HCT116 (cell line): Measurements from ENCODE around the gene HMBS. TPM values are rescaled to one million over a fixed set of nuclear protein-coding genes. Genes with fewer than 3 reads are reported as not detected.

Source experiments
- ATAC-seq: fragments of 200-7000 bp; cut with Tn5 transposase; 2 replicates; pipeline ENCODE4 v1.9.1; 2020; ENCODE audit warnings: mild to moderate bottlenecking, moderate library complexity
- BruUV-seq: library from RNA; stranded (reverse); fragments of 400-500 nt; replicated peaks from 2 replicates; lab custom pipeline; 2021; lab: Mats Ljungman, UMichigan
- CTCF ChIA-PET: fragments of 300-600 bp; sonication (Branson Sonifier 250); formaldehyde crosslinking; loops from one replicate; lab custom pipeline; 2021; ENCODE audit warnings: antibody characterized with exemption; lab: Charles Lee
- POLR2A ChIA-PET: fragments of 300-600, 350-600 bp; sonication (Branson Sonifier 250); formaldehyde crosslinking; loops from one replicate; lab custom pipeline; 2021; ENCODE audit warnings: antibody characterized with exemption; lab: Charles Lee
- RAD21 ChIA-PET, 2 experiments: fragments of 300-600 bp; sonication (Branson Sonifier 250); formaldehyde crosslinking; loops; one replicate each; lab custom pipeline; 2023; ENCODE audit warnings: low total read pairs in 2 of 2; ENCODE audit not compliant: uncharacterized antibody in 2 of 2, unreplicated experiment in 2 of 2, low non-redundant PET in 1 of 2; lab: Charles Lee
- DNase-seq: peaks from one replicate; pipeline ENCODE4 v3.0.0-alpha.2; 2010; ENCODE audit warnings: low read depth, low spot score
- H2AFZ ChIP-seq: fragments of 200-600 bp; shearing (Covaris generic), sonication (generic); 2 replicates; pipeline ENCODE4 v1.6.1; 2017; ENCODE audit warnings: low read depth, mixed run types, mixed read lengths, antibody characterized with exemption, low read length; ENCODE audit not compliant: poor library complexity, severe bottlenecking
- H3K27ac ChIP-seq: 2 replicates; pipeline ENCODE4 v1.5.1; 2012; ENCODE audit warnings: low read depth, low read length
- H3K27me3 ChIP-seq: fragments of 200-600 bp; sonication (generic); 2 replicates; pipeline ENCODE4 v1.6.1; 2016; ENCODE audit warnings: mixed run types, low read length, mixed read lengths; ENCODE audit not compliant: insufficient read depth
- H3K36me3 ChIP-seq, 2 experiments: fragments of 200-500 bp in 1 of 2; fragments of 200-600 bp in 1 of 2; sonication (Bioruptor generic) in 1 of 2; sonication (generic) in 1 of 2; 2 replicates each; pipeline versions ENCODE4 v1.5.1 to v1.6.1; 2014 to 2016; ENCODE audit warnings: low read length in 2 of 2, inconsistent platforms in 1 of 2, mixed read lengths in 1 of 2, mixed run types in 1 of 2; ENCODE audit not compliant: insufficient read depth in 2 of 2, control insufficient read depth in 1 of 2
- H3K4me1 ChIP-seq, 2 experiments: fragments of 200-600 bp in 1 of 2; sonication (generic) in 1 of 2; 2 replicates each; pipeline versions ENCODE4 v1.5.1 to v1.6.1; 2012 to 2017; ENCODE audit warnings: low read length in 2 of 2, inconsistent platforms in 1 of 2, mild to moderate bottlenecking in 1 of 2, mixed read lengths in 1 of 2, mixed run types in 1 of 2, moderate library complexity in 1 of 2; ENCODE audit not compliant: insufficient read depth in 2 of 2, control insufficient read depth in 1 of 2
- H3K4me2 ChIP-seq: fragments of 200-600 bp; sonication (generic); 2 replicates; pipeline ENCODE4 v1.6.1; 2017; ENCODE audit warnings: mixed run types, low read length, mixed read lengths
- H3K4me3 ChIP-seq, 2 experiments: fragments of 200-600 bp in 1 of 2; sonication (generic) in 1 of 2; replicated peaks in 1 of 2; 2 replicates each; pipeline ENCODE4 v1.5.1; 2011 to 2016; ENCODE audit warnings: low read length in 2 of 2, control low read depth in 1 of 2, low read depth in 1 of 2, mild to moderate bottlenecking in 1 of 2, mixed read lengths in 1 of 2, mixed run types in 1 of 2
- H3K79me2 ChIP-seq: fragments of 200-600 bp; sonication (generic); 2 replicates; pipeline ENCODE4 v1.6.1; 2017; ENCODE audit warnings: mild to moderate bottlenecking, mixed run types, low read length, moderate library complexity, mixed read lengths; ENCODE audit not compliant: insufficient read depth
- H3K9ac ChIP-seq: fragments of 200-600 bp; sonication (generic); 2 replicates; pipeline ENCODE4 v1.6.1; 2016; ENCODE audit warnings: low read length, mixed read lengths
- H3K9me2 ChIP-seq: fragments of 200-600 bp; sonication (generic), shearing (Covaris generic); 2 replicates; pipeline ENCODE4 v1.6.1; 2017; ENCODE audit warnings: mixed run types, mild to moderate bottlenecking, moderate library complexity; ENCODE audit not compliant: insufficient read depth
- H3K9me3 ChIP-seq, 2 experiments: fragments of 200-500 bp in 1 of 2; fragments of 200-600 bp in 1 of 2; sonication (Bioruptor generic) in 1 of 2; sonication (generic) in 1 of 2; 2 replicates each; pipeline ENCODE4 v1.6.1; 2014 to 2017; ENCODE audit warnings: low read length in 2 of 2, mixed read lengths in 2 of 2, inconsistent platforms in 1 of 2, low read depth in 1 of 2, mild to moderate bottlenecking in 1 of 2, mixed run types in 1 of 2, moderate library complexity in 1 of 2; ENCODE audit not compliant: control insufficient read depth in 1 of 2, insufficient read depth in 1 of 2
- H4K20me1 ChIP-seq: fragments of 200-600 bp; sonication (generic), shearing (Covaris generic); 2 replicates; pipeline ENCODE4 v1.6.1; 2017; ENCODE audit warnings: mixed run types, mild to moderate bottlenecking, moderate library complexity; ENCODE audit not compliant: insufficient read depth
- ATF3 ChIP-seq: IDR thresholded peaks from 2 replicates; pipeline ENCODE4 v1.6.1; 2012
- CBX3 ChIP-seq: IDR thresholded peaks from 2 replicates; pipeline ENCODE4 v1.6.1; 2012; ENCODE audit warnings: low read depth
- CTCF ChIP-seq, 3 experiments: fragments of 200-600 bp in 1 of 3; sonication (generic) in 1 of 3; IDR thresholded peaks in 2 of 3; conservative IDR thresholded peaks in 1 of 3; 2 replicates each; pipeline ENCODE4 v1.5.1; 2012 to 2017; ENCODE audit warnings: low read depth in 2 of 3, low read length in 2 of 3, antibody characterized with exemption in 1 of 3, borderline replicate concordance in 1 of 3, control low read depth in 1 of 3, mild to moderate bottlenecking in 1 of 3, mixed read lengths in 1 of 3, mixed run types in 1 of 3, moderate library complexity in 1 of 3; ENCODE audit not compliant: insufficient read depth in 1 of 3
- POLR2A ChIP-seq: IDR thresholded peaks from 2 replicates; pipeline ENCODE4 v1.7.0; 2011; ENCODE audit warnings: borderline replicate concordance; ENCODE audit not compliant: insufficient read depth, insufficient read length; ENCODE audit errors: extremely low read depth
- SRF ChIP-seq: IDR thresholded peaks from 2 replicates; pipeline ENCODE4 v1.6.1; 2012; ENCODE audit warnings: low read depth
- TCF7L2 ChIP-seq: IDR thresholded peaks from 2 replicates; pipeline ENCODE4 v1.7.0; 2011; ENCODE audit warnings: borderline replicate concordance, inconsistent platforms; ENCODE audit not compliant: insufficient read depth, insufficient read length; ENCODE audit errors: extremely low read depth
- ZBTB33 ChIP-seq: IDR thresholded peaks from 2 replicates; pipeline ENCODE4 v1.6.1; 2011; ENCODE audit warnings: mild to moderate bottlenecking, low read length, moderate library complexity; ENCODE audit not compliant: insufficient replicate concordance; ENCODE audit errors: extremely low read depth
- intact Hi-C: fragments of 100-400 bp; cut with micrococcal nuclease; formaldehyde crosslinking; loops from 2 replicates; pipeline ENCODE4 v1.10.0; 2022
- total RNA-seq: library from RNA; stranded (reverse); gene quantifications from one replicate; pipeline ENCODE4 v1.2.1, GENCODE V29; 2021; ENCODE audit not compliant: unreplicated experiment

Gene HMBS
- total RNA-seq, 1 experiment from 2014 or later: 69.0 TPM

- DNase-seq: no peak
- H3K27me3 ChIP-seq: no peaks in the 10 kb centered on the region
- intact Hi-C loops: loop anchor here (10.0 kb wide), 1 partner anchor 186 kb away; no protein-coding TSS in a partner anchor
- H3K9me3 ChIP-seq: no peaks in the 10 kb centered on the region
- no peak overlapping the region for H2AFZ ChIP-seq
- H3K9ac ChIP-seq: no peak overlapping the region
- ATAC-seq: no peak
- ChIA-PET CTCF (no interaction called here), RAD21 (no interaction called here), POLR2A (interaction anchor here (1.8 to 3.5 kb wide), 2 partner anchors 12 to 13 kb away, joined by 14 to 23 read pairs; partner anchors contain the start of gene HINFP)
- peaks cover 0 to 12% of the 10 kb centered on the region in 2 experiments; a peak in 2 of 4 replicates for H3K36me3 ChIP-seq
- no peak overlapping the region for H3K27ac ChIP-seq
- no peak for TF ChIP-seq ZBTB33
- TF ChIP-seq CTCF (IDR thresholded peaks at IDR 0.05 in 2 of 3, conservative IDR thresholded peaks at IDR 0.05 in 1 of 3; ENCODE audit: borderline replicate concordance in 1 of 3, insufficient read depth in 1 of 3, low read depth in 2 of 3, low read length in 2 of 3): no peak
- TF ChIP-seq POLR2A: no peak
- TF ChIP-seq TCF7L2: no peak
- no peak for TF ChIP-seq CBX3
- no peak for TF ChIP-seq SRF
- no peak for TF ChIP-seq ATF3
- H3K9me2 ChIP-seq: no peaks in the 10 kb centered on the region
- peaks cover 6% of the 10 kb centered on the region; the same call in 1 of the 2 replicates for H3K79me2 ChIP-seq
- H4K20me1 ChIP-seq: no peaks in the 10 kb centered on the region
- BruUV-seq: no TSS peak
- H3K4me1 ChIP-seq: peaks cover 23 to 33% of the 10 kb centered on the region in 2 experiments
- H3K4me2 ChIP-seq: peak overlapping the region; percentile 97
- H3K4me3 ChIP-seq: peak overlapping the region; percentile 72 to 85
Measured at GRCh38 chr11:119108857-119109221, 24.2 kb downstream of the HMBS start.
